A549 (cell line): Measurements from ENCODE around the gene NFASC. TPM values are rescaled to one million over a fixed set of nuclear protein-coding genes. Genes with fewer than 3 reads are reported as not detected.
A peak's percentile ranks its signal among the peaks of the same experiment; 100 is the strongest.

Experiments
- ATAC-seq, 2 experiments: fragments of 200-7000 bp in 1 of 2; fragments of >200 bp in 1 of 2; cut with Nextera tagmentation in 1 of 2; cut with Tn5 transposase in 1 of 2; 3 replicates each; pipeline versions ENCODE4 v1.8.0 to v1.9.1; 2018 to 2020; ENCODE audit warnings: mild to moderate bottlenecking in 1 of 2, moderate library complexity in 1 of 2
- CTCF ChIA-PET: fragments of 300-600 bp; sonication (Branson Sonifier 250); formaldehyde crosslinking; extraction: SDS; loops from one replicate; lab custom pipeline; 2021; ENCODE audit warnings: antibody characterized with exemption, inconsistent platforms; lab: Yijun Ruan, JAX
- POLR2A ChIA-PET: fragments of 350-600 bp; formaldehyde crosslinking; extraction: SDS; loops from one replicate; lab custom pipeline; 2021; ENCODE audit warnings: antibody characterized with exemption, inconsistent platforms; lab: Yijun Ruan, JAX
- DNase-seq, 2 experiments: peaks; one replicate each; pipeline versions ENCODE4 v3.0.0 to v3.0.0-alpha.2; 2011 to 2016; ENCODE audit warnings: low read depth in 1 of 2, low spot score in 1 of 2
- FAIRE-seq: peaks from 2 replicates; lab custom pipeline; 2011; peaks lifted over from hg19 to GRCh38; lab: Jason Lieb, UNC
- H3K27ac ChIP-seq, 2 experiments: fragments of >200 bp; sonication (Bioruptor Twin); formaldehyde crosslinking; 3 replicates each; pipeline ENCODE4 v1.5.1; 2016 to 2017
- H3K4me1 ChIP-seq: fragments of >200 bp; sonication (Bioruptor Twin); formaldehyde crosslinking; 3 replicates; pipeline ENCODE4 v1.6.1; 2016
- H3K4me2 ChIP-seq: fragments of >200 bp; sonication (Bioruptor Twin); formaldehyde crosslinking; 3 replicates; pipeline ENCODE4 v1.6.1; 2016
- H3K4me3 ChIP-seq: fragments of >200 bp; sonication (Bioruptor Twin); formaldehyde crosslinking; 3 replicates; pipeline ENCODE4 v1.5.1; 2016
- H3K9me3 ChIP-seq: fragments of >200 bp; sonication (Bioruptor Twin); formaldehyde crosslinking; 3 replicates; pipeline ENCODE4 v1.6.1; 2016
- BHLHE40 ChIP-seq: IDR thresholded peaks from 2 replicates; pipeline ENCODE4 v1.6.1; 2012; ENCODE audit warnings: low read depth, low read length, inconsistent platforms
- CBX2 ChIP-seq: fragments of 200-600 bp; sonication (generic); IDR thresholded peaks from 2 replicates; pipeline ENCODE4 v1.6.1; 2016; ENCODE audit warnings: low read depth, mild to moderate bottlenecking, borderline replicate concordance
- CHD4 ChIP-seq: fragments of 200-600 bp; sonication (generic); IDR thresholded peaks from 2 replicates; pipeline ENCODE4 v1.6.1; 2016; ENCODE audit warnings: antibody characterized with exemption, mild to moderate bottlenecking, borderline replicate concordance
- CTCF ChIP-seq: fragments of >200 bp; sonication (Bioruptor Twin); formaldehyde crosslinking; IDR thresholded peaks from 3 replicates; pipeline ENCODE4 v1.5.1; 2016
- EHF ChIP-seq: fragments of 250-450 bp; sonication (Bioruptor Pico); IDR thresholded peaks from 2 replicates; pipeline ENCODE4 v1.5.0; 2020; ENCODE audit warnings: mild to moderate bottlenecking
- ELK1 ChIP-seq: fragments of 150-350 bp; IDR thresholded peaks from 2 replicates; pipeline ENCODE4 v1.6.1; 2014; ENCODE audit warnings: low read depth, mild to moderate bottlenecking, low read length
- ESRRA ChIP-seq: fragments of 150-350 bp; IDR thresholded peaks from 2 replicates; pipeline ENCODE4 v1.6.1; 2014; ENCODE audit warnings: mild to moderate bottlenecking, low read length, borderline replicate concordance
- FOSL2 ChIP-seq, 2 experiments: fragments of 450-650 bp in 1 of 2; fragments of >200 bp in 1 of 2; sonication (Bioruptor Twin) in 1 of 2; formaldehyde crosslinking; IDR thresholded peaks; 2 replicates each; pipeline versions ENCODE4 v1.5.0 to v1.6.1; 2016 to 2020; ENCODE audit warnings: mild to moderate bottlenecking in 1 of 2, moderate library complexity in 1 of 2
- FOXS1 ChIP-seq: fragments of 250-450 bp; sonication (Bioruptor Pico); IDR thresholded peaks from 2 replicates; pipeline ENCODE4 v1.5.0; 2020; ENCODE audit warnings: mild to moderate bottlenecking, moderate library complexity
- HDAC2 ChIP-seq: fragments of 200-600 bp; sonication (generic); IDR thresholded peaks from 2 replicates; pipeline ENCODE4 v1.6.1; 2016
- HMGXB4 ChIP-seq: fragments of 250-450 bp; sonication (Bioruptor Pico); IDR thresholded peaks from 2 replicates; pipeline ENCODE4 v1.5.0; 2021; ENCODE audit warnings: mild to moderate bottlenecking, moderate library complexity, borderline replicate concordance
- HOXA7 ChIP-seq: fragments of 250-450 bp; sonication (Bioruptor Pico); IDR thresholded peaks from 2 replicates; pipeline ENCODE4 v1.5.0; 2020; ENCODE audit warnings: mild to moderate bottlenecking, moderate library complexity
- HOXB13 ChIP-seq: fragments of 250-450 bp; sonication (Bioruptor Pico); IDR thresholded peaks from 2 replicates; pipeline ENCODE4 v1.5.0; 2020; ENCODE audit warnings: low read depth, mild to moderate bottlenecking, moderate library complexity
- HOXB5 ChIP-seq: fragments of 250-450 bp; sonication (Bioruptor Pico); IDR thresholded peaks from 2 replicates; pipeline ENCODE4 v1.5.0; 2020; ENCODE audit warnings: mild to moderate bottlenecking, moderate library complexity
- JUNB ChIP-seq: fragments of >200 bp; sonication (Bioruptor Twin); formaldehyde crosslinking; IDR thresholded peaks from 2 replicates; pipeline ENCODE4 v1.6.1; 2016
- KDM1A ChIP-seq: fragments of 200-600 bp; sonication (generic); IDR thresholded peaks from 2 replicates; pipeline ENCODE4 v1.6.1; 2016; ENCODE audit warnings: low read depth, mild to moderate bottlenecking
- NPAS2 ChIP-seq: fragments of 250-450 bp; sonication (Bioruptor Pico); IDR thresholded peaks from 2 replicates; pipeline ENCODE4 v1.8.0; 2022; ENCODE audit warnings: mild to moderate bottlenecking, moderate library complexity, borderline replicate concordance
- NR3C1 ChIP-seq: fragments of >200 bp; sonication (Bioruptor Twin); formaldehyde crosslinking; IDR thresholded peaks from 3 replicates; pipeline ENCODE4 v1.6.1; 2017
- POLR2A ChIP-seq: IDR thresholded peaks from 2 replicates; pipeline ENCODE4 v1.6.1; 2012; ENCODE audit warnings: mild to moderate bottlenecking, low read length
- TFCP2L1 ChIP-seq: fragments of 250-450 bp; sonication (Bioruptor Pico); IDR thresholded peaks from 2 replicates; pipeline ENCODE4 v1.5.0; 2021; ENCODE audit warnings: mild to moderate bottlenecking
- TP53 ChIP-seq: fragments of 250-450 bp; sonication (Bioruptor Pico); IDR thresholded peaks from 2 replicates; pipeline ENCODE4 v1.5.0; 2021; ENCODE audit warnings: mild to moderate bottlenecking, moderate library complexity
- ZC3H11A ChIP-seq: fragments of 450-650 bp; IDR thresholded peaks from 2 replicates; pipeline ENCODE4 v1.6.1; 2014; ENCODE audit warnings: antibody characterized with exemption, mild to moderate bottlenecking
- ZFP36 ChIP-seq: fragments of 450-650 bp; IDR thresholded peaks from 2 replicates; pipeline ENCODE4 v1.6.1; 2014; ENCODE audit warnings: borderline replicate concordance; ENCODE audit not compliant: partially characterized antibody
- ZNF302 ChIP-seq: fragments of 250-450 bp; sonication (Bioruptor Pico); IDR thresholded peaks from 2 replicates; pipeline ENCODE4 v1.9.0; 2021; ENCODE audit warnings: inconsistent platforms, mild to moderate bottlenecking, moderate library complexity
- WGBS: methylation state at CpG from one replicate; pipeline ENCODE4 v1.1.6; 2017; ENCODE audit errors: missing lambda C conversion rate; 5-methylcytosine and 5-hydroxymethylcytosine counted together
- polyA plus RNA-seq, 4 experiments: library from polyadenylated mRNA; depleted of rRNA in 3 of 4; stranded (reverse); fragments of >200 nt; fragmentation: RNase III in 1 of 4; extraction: RNeasy Plus Mini Kit Qiagen cat#74134 plus additional on column Dnase treatment in 1 of 4; gene quantifications; 2 replicates in 3 of 4; 3 replicates in 1 of 4; pipeline ENCODE4 v1.2.3, GENCODE V29; 2011 to 2017
- TF ChIP-seq, protein P1 (sequence below): IDR thresholded peaks from 2 replicates; pipeline ENCODE4 v1.6.1; 2012
- TF ChIP-seq, protein P2 (sequence below): fragments of >200 bp; sonication (Bioruptor Twin); formaldehyde crosslinking; IDR thresholded peaks from 3 replicates; pipeline ENCODE4 v1.6.1; 2016
- TF ChIP-seq, protein P3 (sequence below): IDR thresholded peaks from 2 replicates; pipeline ENCODE4 v1.6.1; 2012; ENCODE audit warnings: low read depth, borderline replicate concordance

The NFASC gene
- polyA plus RNA-seq, 2 of the 4 experiments (the other 2 are of a cell fraction), result 0.27 to 0.39 TPM

DNA sequence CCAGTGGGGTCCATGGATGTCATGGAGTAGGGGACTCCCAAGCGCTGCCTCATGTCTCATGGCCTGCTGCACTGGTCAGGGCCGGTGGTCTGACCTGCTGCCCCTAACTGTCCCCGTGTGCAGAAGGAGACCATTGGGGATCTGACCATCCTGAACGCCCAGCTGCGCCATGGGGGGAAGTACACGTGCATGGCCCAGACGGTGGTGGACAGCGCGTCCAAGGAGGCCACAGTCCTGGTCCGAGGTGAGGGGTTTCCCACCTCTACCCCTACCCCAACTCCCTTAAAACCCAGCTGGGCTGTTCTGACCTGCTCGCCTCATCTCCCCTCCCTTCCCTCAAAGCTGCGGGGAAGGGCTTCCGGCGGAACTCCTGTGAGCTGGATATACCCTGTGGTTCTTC is 195.0 kb downstream of the NFASC start:
- Histone ChIP-seq H3K4me2 (no peak overlapping the region), H3K9me3 (no peaks in the 10 kb centered on the region), H3K27ac (no peak overlapping the region), H3K4me1 (no peaks in the 10 kb centered on the region), H3K4me3 (no peak overlapping the region)
- DNase-seq (no peak), ATAC-seq (no peak), FAIRE-seq (no peak)
- TF ChIP-seq ZFP36 (no peak), TP53 (no peak), FOSL2 (IDR thresholded peaks at IDR 0.05) (no peak), FOSL2 (CRISPR knock-in tag; IDR thresholded peaks at IDR 0.05) (no peak), JUNB (no peak), CHD4 (no peak), HOXB13 (CRISPR knock-in tag) (no peak), FOXS1 (no peak), BHLHE40 (no peak), ZNF302 (CRISPR knock-in tag) (no peak)
- TF ChIP-seq, protein P1, sequence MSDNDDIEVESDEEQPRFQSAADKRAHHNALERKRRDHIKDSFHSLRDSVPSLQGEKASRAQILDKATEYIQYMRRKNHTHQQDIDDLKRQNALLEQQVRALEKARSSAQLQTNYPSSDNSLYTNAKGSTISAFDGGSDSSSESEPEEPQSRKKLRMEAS, result no peak
- WGBS, result 67% methylated on average over 14 of the region's 14 CpGs
- ChIA-PET POLR2A (no interaction called here), CTCF (interaction anchor here (0.8 to 3.4 kb wide), 3 partner anchors 11 to 191 kb away, joined by 3 to 21 read pairs (median 11); no protein-coding TSS in a partner anchor)

- H3K4me1 ChIP-seq, result no peaks in the 10 kb centered on the region
- DNase-seq (no peak), FAIRE-seq (no peak), ATAC-seq (peak in 1 of 2 experiments; percentile 26; a peak in 1 of 6 replicates)
- no peak overlapping the region for H3K4me3 ChIP-seq
- no peaks in the 10 kb centered on the region for H3K9me3 ChIP-seq
- no peak overlapping the region for H3K4me2 ChIP-seq
- 62% methylated on average over 7 of the region's 13 CpGs for WGBS
- TF ChIP-seq HOXB13 (CRISPR knock-in tag), result no peak
- no peak overlapping the region for H3K27ac ChIP-seq
- POLR2A ChIA-PET, result no interaction called here
- CTCF ChIA-PET, result interaction anchor here (0.8 to 3.4 kb wide), 3 partner anchors 10 to 190 kb away, joined by 3 to 21 read pairs (median 11); no protein-coding TSS in a partner anchor
These were observed 195.6 kb downstream of the NFASC start for GRCh38 chr1:205066141-205066818.

DNA sequence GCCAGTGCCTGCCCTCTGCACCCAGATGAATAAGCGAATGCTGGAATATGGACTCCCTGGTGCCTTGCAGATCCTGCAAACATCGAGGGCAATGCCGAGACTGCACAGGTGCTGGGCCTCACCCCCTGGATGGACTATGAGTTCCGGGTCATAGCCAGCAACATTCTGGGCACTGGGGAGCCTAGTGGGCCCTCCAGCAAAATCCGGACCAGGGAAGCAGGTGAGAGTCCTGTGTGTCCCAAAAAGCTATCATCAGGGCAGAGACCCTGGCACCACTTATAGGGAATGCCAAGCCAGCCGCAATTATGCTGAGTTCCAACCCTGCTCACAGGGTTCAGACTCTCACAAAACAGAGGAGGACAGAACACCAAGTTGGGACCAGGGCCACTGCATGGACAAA is 196.4 kb downstream of the NFASC start:
- H3K4me2 ChIP-seq, result no peak overlapping the region
- POLR2A ChIA-PET, result no interaction called here
- DNase-seq, result no peak
- WGBS, result 57% methylated on average over 6 of the region's 6 CpGs
- H3K4me3 ChIP-seq, result no peak overlapping the region
- no peaks in the 10 kb centered on the region for H3K4me1 ChIP-seq
- TF ChIP-seq HOXA7 (no peak), NR3C1 (no peak), ELK1 (no peak), ESRRA (no peak), KDM1A (no peak), ZFP36 (no peak), CBX2 (no peak), POLR2A (no peak), BHLHE40 (no peak), HMGXB4 (CRISPR knock-in tag) (no peak), JUNB (no peak), HOXB5 (CRISPR knock-in tag) (no peak), CTCF (no peak), TFCP2L1 (CRISPR knock-in tag) (no peak), ZC3H11A (no peak), HDAC2 (no peak), EHF (CRISPR knock-in tag) (no peak), NPAS2 (CRISPR knock-in tag) (no peak)
- TF ChIP-seq, protein P2, sequence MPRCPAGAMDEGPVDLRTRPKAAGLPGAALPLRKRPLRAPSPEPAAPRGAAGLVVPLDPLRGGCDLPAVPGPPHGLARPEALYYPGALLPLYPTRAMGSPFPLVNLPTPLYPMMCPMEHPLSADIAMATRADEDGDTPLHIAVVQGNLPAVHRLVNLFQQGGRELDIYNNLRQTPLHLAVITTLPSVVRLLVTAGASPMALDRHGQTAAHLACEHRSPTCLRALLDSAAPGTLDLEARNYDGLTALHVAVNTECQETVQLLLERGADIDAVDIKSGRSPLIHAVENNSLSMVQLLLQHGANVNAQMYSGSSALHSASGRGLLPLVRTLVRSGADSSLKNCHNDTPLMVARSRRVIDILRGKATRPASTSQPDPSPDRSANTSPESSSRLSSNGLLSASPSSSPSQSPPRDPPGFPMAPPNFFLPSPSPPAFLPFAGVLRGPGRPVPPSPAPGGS, result no peak
- TF ChIP-seq, protein P3, sequence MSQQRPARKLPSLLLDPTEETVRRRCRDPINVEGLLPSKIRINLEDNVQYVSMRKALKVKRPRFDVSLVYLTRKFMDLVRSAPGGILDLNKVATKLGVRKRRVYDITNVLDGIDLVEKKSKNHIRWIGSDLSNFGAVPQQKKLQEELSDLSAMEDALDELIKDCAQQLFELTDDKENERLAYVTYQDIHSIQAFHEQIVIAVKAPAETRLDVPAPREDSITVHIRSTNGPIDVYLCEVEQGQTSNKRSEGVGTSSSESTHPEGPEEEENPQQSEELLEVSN, result no peak
- ATAC-seq, result no peak
- H3K9me3 ChIP-seq, result no peaks in the 10 kb centered on the region
- H3K27ac ChIP-seq, result no peak overlapping the region
- CTCF ChIA-PET, result interaction anchor here (0.9 to 3.4 kb wide), 3 partner anchors 78 to 287 kb away, joined by 3 to 21 read pairs (median 11); no protein-coding TSS in a partner anchor
- FAIRE-seq, result no peak
